ENCODE measurements around the gene TARBP1. TPM values are rescaled to one million over a fixed set of nuclear protein-coding genes. Genes with fewer than 3 reads are reported as not detected.
A peak's percentile ranks its signal among the peaks of the same experiment; 100 is the strongest.

TARBP1 gene
- total and polyA plus RNA-seq, 2 of the 13 experiments (the other 11 are each of a cell fraction or from before 2014, with no cell fraction given), result 37.7 to 67.0 TPM

DNA sequence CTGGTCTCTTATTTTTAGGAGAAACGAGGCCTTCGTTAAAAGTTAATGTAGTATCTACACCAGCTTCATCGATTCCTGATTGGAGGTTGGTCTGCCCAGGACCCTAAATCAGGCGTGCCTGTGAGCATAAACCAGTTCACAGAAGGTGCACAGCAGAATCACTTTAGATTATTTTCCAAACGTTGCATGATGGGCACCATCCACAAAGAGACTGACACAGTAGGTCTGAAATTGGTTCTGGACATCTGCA lies 256 bp upstream of the TARBP1 start (continued):
- peak; percentile 3; the same call in 1 of the 2 replicates for TF ChIP-seq ARID5B (CRISPR knock-in tag; IDR thresholded peaks at IDR 0.05)
- peak; percentile 13; the same call in 1 of the 2 replicates for TF ChIP-seq IRF2 (CRISPR knock-in tag; IDR thresholded peaks at IDR 0.05)
- TF ChIP-seq ZNF792 (CRISPR knock-in tag; IDR thresholded peaks at IDR 0.05), result 0 out of 2 replicates have a peak, but pooled peaks have one; percentile 9
- TF ChIP-seq CAMTA2 (CRISPR knock-in tag; IDR thresholded peaks at IDR 0.05; ENCODE audit: borderline replicate concordance), result 0 out of 2 replicates have a peak, but pooled peaks have one; percentile 14
- TF ChIP-seq ZHX2 (IDR thresholded peaks at IDR 0.05; ENCODE audit: low read depth), result no peak
- TF ChIP-seq ZHX2 (CRISPR knock-in tag; IDR thresholded peaks at IDR 0.05; ENCODE audit: borderline replicate concordance), result no peak
- no peak for TF ChIP-seq REL (CRISPR knock-in tag; conservative IDR thresholded peaks at IDR 0.05)
- TF ChIP-seq TCF7 (IDR thresholded peaks at IDR 0.05; ENCODE audit: low read depth), result no peak
- TF ChIP-seq ZNF781 (CRISPR knock-in tag; IDR thresholded peaks at IDR 0.05; ENCODE audit: borderline replicate concordance, not compliant biosample characterization), result peak; percentile 68
- TF ChIP-seq PRMT3 (CRISPR knock-in tag; IDR thresholded peaks at IDR 0.05; ENCODE audit: borderline replicate concordance, low read depth), result 0 out of 2 replicates have a peak, but pooled peaks have one; percentile 9
- TF ChIP-seq, protein P1, sequence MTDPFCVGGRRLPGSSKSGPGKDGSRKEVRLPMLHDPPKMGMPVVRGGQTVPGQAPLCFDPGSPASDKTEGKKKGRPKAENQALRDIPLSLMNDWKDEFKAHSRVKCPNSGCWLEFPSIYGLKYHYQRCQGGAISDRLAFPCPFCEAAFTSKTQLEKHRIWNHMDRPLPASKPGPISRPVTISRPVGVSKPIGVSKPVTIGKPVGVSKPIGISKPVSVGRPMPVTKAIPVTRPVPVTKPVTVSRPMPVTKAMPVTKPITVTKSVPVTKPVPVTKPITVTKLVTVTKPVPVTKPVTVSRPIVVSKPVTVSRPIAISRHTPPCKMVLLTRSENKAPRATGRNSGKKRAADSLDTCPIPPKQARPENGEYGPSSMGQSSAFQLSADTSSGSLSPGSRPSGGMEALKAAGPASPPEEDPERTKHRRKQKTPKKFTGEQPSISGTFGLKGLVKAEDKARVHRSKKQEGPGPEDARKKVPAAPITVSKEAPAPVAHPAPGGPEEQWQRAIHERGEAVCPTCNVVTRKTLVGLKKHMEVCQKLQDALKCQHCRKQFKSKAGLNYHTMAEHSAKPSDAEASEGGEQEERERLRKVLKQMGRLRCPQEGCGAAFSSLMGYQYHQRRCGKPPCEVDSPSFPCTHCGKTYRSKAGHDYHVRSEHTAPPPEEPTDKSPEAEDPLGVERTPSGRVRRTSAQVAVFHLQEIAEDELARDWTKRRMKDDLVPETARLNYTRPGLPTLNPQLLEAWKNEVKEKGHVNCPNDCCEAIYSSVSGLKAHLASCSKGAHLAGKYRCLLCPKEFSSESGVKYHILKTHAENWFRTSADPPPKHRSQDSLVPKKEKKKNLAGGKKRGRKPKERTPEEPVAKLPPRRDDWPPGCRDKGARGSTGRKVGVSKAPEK (CRISPR knock-in tag; IDR thresholded peaks at IDR 0.05; ENCODE audit: borderline replicate concordance), result no peak
- no peak for TF ChIP-seq AKNA (CRISPR knock-in tag; IDR thresholded peaks at IDR 0.05; ENCODE audit: borderline replicate concordance)
